ENCODE results near the gene ARPP21. TPM values are rescaled to one million over a fixed set of nuclear protein-coding genes. Genes with fewer than 3 reads are reported as not detected.

The ARPP21 gene
- total and polyA plus RNA-seq, 7 donors, result 86.4 to 336 (median 101) TPM

DNA sequence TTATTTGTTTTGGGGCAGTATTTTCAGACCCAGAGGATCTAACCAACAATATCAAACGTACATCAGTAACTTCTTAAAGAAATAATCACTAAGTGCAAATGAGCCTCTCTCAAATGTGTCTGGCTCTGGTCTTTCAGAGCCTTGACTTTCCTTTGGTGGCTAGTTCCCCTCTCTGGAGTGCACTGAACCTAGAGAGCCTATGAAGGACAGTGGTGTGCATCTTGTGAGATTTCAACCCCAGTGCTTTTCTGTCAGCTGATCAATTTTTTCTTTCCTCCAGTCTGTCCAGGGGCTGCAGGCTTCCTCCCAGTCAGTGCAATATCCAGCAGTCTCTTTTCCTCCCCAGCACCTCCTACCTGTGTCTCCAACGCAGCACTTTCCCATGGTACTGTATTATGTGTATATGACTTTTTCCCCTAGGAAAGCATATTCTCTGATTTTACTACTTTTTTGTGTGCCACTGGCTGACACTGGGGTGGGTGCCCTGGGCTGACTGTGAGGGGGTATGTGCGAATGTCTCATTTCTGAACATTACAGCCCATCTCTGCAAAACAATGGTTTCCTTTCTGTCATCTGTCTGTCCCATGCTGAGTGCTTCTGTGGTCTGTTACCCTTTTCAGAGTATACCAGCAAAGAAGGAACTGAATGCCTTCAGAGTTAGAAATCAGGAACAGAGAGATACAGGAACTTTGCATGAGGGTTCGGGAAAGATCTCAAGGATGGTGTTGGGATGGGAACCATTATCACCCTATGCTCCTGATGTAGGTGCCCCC, 98.8 kb downstream of the ARPP21 start:
- H3K4me3 ChIP-seq, result no peak overlapping the region
- 88 to 95% (median 89%) methylated on average over 4 of the region's 4 CpGs for WGBS, 3 donors
- H3K9me3 ChIP-seq, result no peaks in the 10 kb centered on the region
- H3K27me3 ChIP-seq (ENCODE audit: insufficient read depth in 3 of 3, low read length in 2 of 3), result no peaks in the 10 kb centered on the region
- no peak for TF ChIP-seq CTCF (IDR thresholded peaks at IDR 0.05)
- intact Hi-C loops (cut with DNase I), result no loop called here
- no peak overlapping the region for H3K27ac ChIP-seq
- ATAC-seq (no peak), DNase-seq (no peak)
- H3K4me1 ChIP-seq, result no peaks in the 10 kb centered on the region
- peaks cover 0 to 100% of the 10 kb centered on the region in 2 donors for H3K36me3 ChIP-seq (ENCODE audit: insufficient read depth in 1 of 2, low read depth in 1 of 2)

GRCh38 chr3:35739181-35739809, 100.0 kb downstream of the ARPP21 start:
- H3K9me3 ChIP-seq, result no peaks in the 10 kb centered on the region
- intact Hi-C loops (cut with DNase I), result no loop called here
- H3K27me3 ChIP-seq (ENCODE audit: insufficient read depth in 3 of 3, low read length in 2 of 3), result no peaks in the 10 kb centered on the region
- TF ChIP-seq CTCF (IDR thresholded peaks at IDR 0.05), result no peak
- H3K36me3 ChIP-seq (ENCODE audit: insufficient read depth in 1 of 2, low read depth in 1 of 2), result peaks cover 0 to 100% of the 10 kb centered on the region in 2 donors
- peak in 2 of 4 donors; percentile 17 to 26 for ATAC-seq
- no peaks in the 10 kb centered on the region for H3K4me1 ChIP-seq
- H3K4me3 ChIP-seq, result no peak overlapping the region
- H3K27ac ChIP-seq, result no peak overlapping the region
- no peak for DNase-seq
- 42 to 70% (median 64%) methylated on average over 4 to 5 of the region's 5 CpGs for WGBS, 3 donors

- Histone ChIP-seq H3K4me3 (no peak overlapping the region), H3K4me1 (no peaks in the 10 kb centered on the region), H3K27ac (no peak overlapping the region), H3K9me3 (no peaks in the 10 kb centered on the region), H3K27me3 (ENCODE audit: insufficient read depth in 3 of 3, low read length in 2 of 3) (no peaks in the 10 kb centered on the region), H3K36me3 (ENCODE audit: insufficient read depth in 1 of 2, low read depth in 1 of 2) (peaks cover 0 to 100% of the 10 kb centered on the region in 2 donors)
- no peak for TF ChIP-seq CTCF (IDR thresholded peaks at IDR 0.05)
- intact Hi-C loops (cut with DNase I), result loop anchor here in 1 of 2 donors (5.0 kb wide), 1 partner anchor 48 kb away; no protein-coding TSS in a partner anchor
- ATAC-seq (no peak), DNase-seq (no peak)
- WGBS, 3 donors, result 77 to 85% (median 82%) methylated on average over 2 of the region's 2 CpGs
Observed at GRCh38 chr3:35739964-35740527, 100.7 kb downstream of the ARPP21 start.

GRCh38 chr3:35743218-35743617, 103.9 kb downstream of the ARPP21 start:
- Histone ChIP-seq H3K4me3 (no peak overlapping the region), H3K9me3 (no peaks in the 10 kb centered on the region), H3K27ac (no peak overlapping the region), H3K27me3 (ENCODE audit: insufficient read depth in 3 of 3, low read length in 2 of 3) (no peaks in the 10 kb centered on the region), H3K36me3 (ENCODE audit: insufficient read depth in 1 of 2, low read depth in 1 of 2) (peaks cover 5 to 94% of the 10 kb centered on the region in 2 donors), H3K4me1 (no peaks in the 10 kb centered on the region)
- DNase-seq, result no peak
- ATAC-seq, result no peak
- TF ChIP-seq CTCF (IDR thresholded peaks at IDR 0.05), result no peak
- intact Hi-C loops (cut with DNase I), result loop anchor here in 1 of 2 donors (5.0 kb wide), 1 partner anchor 51 kb away; no protein-coding TSS in a partner anchor
- 87 to 94% (median 92%) methylated on average over 5 of the region's 5 CpGs for WGBS, 3 donors

Measured in psoas muscle (tissue), 8 donors.